ENCODE measurements around the gene AVPR2. TPM values are rescaled to one million over a fixed set of nuclear protein-coding genes. Genes with fewer than 3 reads are reported as not detected.

The AVPR2 gene
- total RNA-seq, 4 donors from 2014 or later: 0.19 to 1.3 (median 0.29) TPM

DNA sequence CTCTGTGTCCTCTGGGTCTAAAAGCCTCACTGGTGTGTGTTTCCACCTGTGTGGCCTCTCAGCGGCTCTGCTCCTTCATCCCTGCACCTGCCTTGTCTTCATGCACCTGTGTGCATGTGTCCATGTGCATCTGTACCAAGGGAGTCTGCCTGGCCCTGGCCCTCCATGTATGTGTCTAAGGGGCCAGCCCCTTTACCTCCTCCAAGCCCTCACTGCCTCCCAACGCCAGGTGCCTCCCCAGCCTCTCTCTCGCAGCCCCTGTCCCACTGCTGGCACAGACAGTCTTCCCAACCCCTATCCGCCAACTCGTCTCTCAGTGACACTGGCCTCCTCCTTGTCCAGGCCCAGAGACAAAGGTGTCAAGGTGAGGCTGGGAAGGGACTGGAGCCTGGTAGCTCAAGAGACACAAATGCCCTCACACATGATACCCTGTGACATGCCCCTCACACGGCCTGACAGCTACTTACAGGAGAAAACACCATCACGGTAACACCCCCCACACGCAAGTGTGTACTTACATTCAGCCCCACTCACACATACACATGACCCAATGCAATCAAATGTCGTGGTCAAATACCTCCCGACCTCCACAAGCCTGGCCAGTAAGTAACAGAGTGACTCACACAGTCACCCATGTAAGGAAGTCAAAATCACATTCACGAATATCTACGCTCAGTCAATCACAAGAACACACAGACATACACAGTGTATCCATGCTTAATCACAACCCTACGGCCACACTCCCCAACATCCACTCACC, 29.9 kb upstream of the AVPR2 start:
- WGBS, 2 donors: 71 to 81% methylated on average over 8 to 12 of the region's 13 CpGs
- no peak for DNase-seq
- H3K4me3 ChIP-seq: no peak overlapping the region
- H3K36me3 ChIP-seq: no peaks in the 10 kb centered on the region
- peaks cover 0 to 30% (median 1%) of the 10 kb centered on the region in 4 donors for H3K27me3 ChIP-seq
- intact Hi-C loops (cut with DNase I): loop anchor here (10.0 kb wide), 1 partner anchor 60 kb away; no protein-coding TSS in a partner anchor
- no peaks in the 10 kb centered on the region for H3K9me3 ChIP-seq
- no peak overlapping the region for H3K27ac ChIP-seq
- H3K4me1 ChIP-seq: no peaks in the 10 kb centered on the region
- no peak for TF ChIP-seq POLR2A (IDR thresholded peaks at IDR 0.05)
- TF ChIP-seq CTCF (IDR thresholded peaks at IDR 0.05): no peak

DNA sequence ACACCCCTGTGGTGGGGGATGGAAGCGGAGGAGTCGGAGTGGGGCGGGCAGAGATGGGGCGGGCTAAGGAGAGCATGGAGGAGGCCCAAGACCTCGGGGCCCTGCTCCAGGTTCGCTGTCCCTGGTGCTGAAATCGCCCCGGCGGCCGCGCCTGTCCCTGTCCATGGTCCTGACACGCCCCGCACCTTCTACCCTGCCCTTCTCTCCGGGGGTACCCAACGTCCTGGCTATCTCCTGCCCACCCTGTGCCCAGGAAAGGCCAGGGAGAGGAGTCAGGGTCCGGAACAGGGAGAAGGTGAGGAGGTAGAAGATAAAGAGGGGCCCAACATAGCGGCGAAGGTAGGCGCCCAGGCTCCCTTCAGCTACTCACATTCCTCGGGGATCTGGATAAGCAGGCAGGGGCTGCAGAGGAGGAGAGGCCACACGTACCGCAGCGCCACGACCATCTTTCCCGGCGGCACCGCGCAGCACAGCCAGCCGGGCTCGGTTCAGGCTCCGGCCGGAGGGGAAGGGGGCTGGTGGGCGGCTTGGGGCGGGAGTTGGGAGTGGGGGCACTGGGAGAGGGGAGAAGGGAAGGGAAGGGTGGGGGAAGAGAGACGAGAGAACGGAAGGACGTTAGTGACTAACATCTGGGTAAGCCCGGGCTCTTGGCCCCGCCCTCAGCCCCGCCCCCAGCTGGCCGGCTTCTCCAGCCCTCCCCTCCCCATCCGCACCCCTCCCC, 28.9 kb upstream of the AVPR2 start:
- 25% methylated on average over 9 of the region's 42 CpGs; no CpG with 5 or more reads in 1 of the 2 donors for WGBS, 2 donors
- intact Hi-C loops (cut with DNase I): loop anchor here (10.0 kb wide), 1 partner anchor 61 kb away; no protein-coding TSS in a partner anchor
- H3K27me3 ChIP-seq: peaks cover 0 to 40% (median 2%) of the 10 kb centered on the region in 4 donors
- no peak overlapping the region for H3K4me3 ChIP-seq
- TF ChIP-seq CTCF (IDR thresholded peaks at IDR 0.05) (no peak), POLR2A (IDR thresholded peaks at IDR 0.05) (no peak)
- H3K36me3 ChIP-seq: no peaks in the 10 kb centered on the region
- DNase-seq: no peak
- no peaks in the 10 kb centered on the region for H3K4me1 ChIP-seq
- H3K9me3 ChIP-seq: no peaks in the 10 kb centered on the region
- no peak overlapping the region for H3K27ac ChIP-seq

DNA sequence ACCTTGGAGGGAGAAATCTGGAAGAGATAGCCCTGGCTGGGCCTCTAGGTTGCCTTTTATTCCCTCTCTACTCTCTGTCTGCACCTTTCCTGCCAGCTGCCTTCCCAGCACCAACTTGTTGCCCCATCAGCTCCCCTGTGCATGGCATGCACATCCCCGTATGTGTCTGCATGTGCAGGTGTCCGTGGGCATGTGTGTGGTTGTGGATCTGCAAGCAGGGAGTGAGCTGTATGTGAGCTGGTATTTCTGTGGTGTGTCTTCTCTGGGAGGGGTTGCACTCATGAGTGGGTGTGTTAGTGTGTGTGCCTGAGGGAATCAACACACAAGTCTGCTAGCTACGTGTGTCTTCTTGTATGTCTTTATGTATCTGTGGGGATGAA, 28.4 kb upstream of the AVPR2 start:
- TF ChIP-seq POLR2A (IDR thresholded peaks at IDR 0.05) (no peak), CTCF (IDR thresholded peaks at IDR 0.05) (no peak)
- intact Hi-C loops (cut with DNase I): loop anchor here (10.0 kb wide), 1 partner anchor 61 kb away; no protein-coding TSS in a partner anchor
- 64% methylated on average over 3 of the region's 3 CpGs; no CpG with 5 or more reads in 1 of the 2 donors for WGBS, 2 donors
- no peak for DNase-seq
- peaks cover 0 to 46% (median 2%) of the 10 kb centered on the region in 4 donors for H3K27me3 ChIP-seq
- H3K4me1 ChIP-seq: no peaks in the 10 kb centered on the region
- H3K4me3 ChIP-seq: no peak overlapping the region
- no peak overlapping the region for H3K27ac ChIP-seq
- no peaks in the 10 kb centered on the region for H3K36me3 ChIP-seq
- no peaks in the 10 kb centered on the region for H3K9me3 ChIP-seq

DNA sequence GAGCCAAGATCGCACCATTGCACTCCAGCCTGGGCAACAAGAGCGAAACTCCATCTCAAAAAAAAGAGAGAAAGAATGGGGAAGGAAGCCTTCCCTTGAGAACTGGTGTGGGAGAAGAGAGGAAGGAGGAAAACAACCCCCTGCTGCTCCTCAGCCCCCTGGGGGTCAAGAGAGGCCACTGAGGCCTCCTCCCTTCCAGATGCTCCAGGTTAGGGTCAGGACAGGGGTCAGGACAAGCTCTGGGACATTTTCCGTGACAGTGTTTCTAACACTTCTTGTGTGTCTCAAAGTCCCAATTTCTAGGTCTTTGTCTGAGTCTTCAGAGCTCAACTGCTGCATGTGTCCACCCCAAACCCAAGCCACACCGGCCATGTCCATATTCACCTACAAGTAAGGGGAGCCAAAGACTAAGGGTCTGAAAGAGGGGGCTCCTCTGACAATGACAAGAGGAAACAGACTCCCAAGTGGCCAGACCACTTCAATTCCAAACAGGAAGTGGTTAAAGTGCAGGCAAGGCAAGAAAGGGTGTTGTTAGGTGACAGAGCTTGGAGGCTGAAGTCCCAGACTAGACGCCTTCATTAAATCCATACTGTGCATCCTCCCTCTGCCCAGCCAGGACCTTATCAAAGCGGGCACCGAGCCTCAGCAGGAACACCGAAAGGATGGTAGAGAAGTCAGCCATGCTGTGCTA, 26.8 kb upstream of the AVPR2 start:
- no peak overlapping the region for H3K4me3 ChIP-seq
- WGBS, 2 donors: 70 to 88% methylated on average over 3 to 4 of the region's 8 CpGs
- TF ChIP-seq CTCF (IDR thresholded peaks at IDR 0.05) (no peak), POLR2A (IDR thresholded peaks at IDR 0.05) (no peak)
- intact Hi-C loops (cut with DNase I): loop anchor here (10.0 kb wide), 1 partner anchor 63 kb away; no protein-coding TSS in a partner anchor
- H3K27ac ChIP-seq: no peak overlapping the region
- H3K9me3 ChIP-seq: no peaks in the 10 kb centered on the region
- DNase-seq: no peak
- no peaks in the 10 kb centered on the region for H3K36me3 ChIP-seq
- no peaks in the 10 kb centered on the region for H3K4me1 ChIP-seq
- peaks cover 0 to 58% (median 9%) of the 10 kb centered on the region in 4 donors for H3K27me3 ChIP-seq
